Chondrocyte (in vitro differentiated cells): ENCODE results near the gene ADAP2. TPM values are rescaled to one million over a fixed set of nuclear protein-coding genes. Genes with fewer than 3 reads are reported as not detected.
"Not testable (repeated sequence)": the region's sequence is repeated elsewhere in the genome, so short reads cannot be mapped to it uniquely, and the experiment has no call there.

Experiments
- DNase-seq: peaks from one replicate; pipeline ENCODE4 v3.0.0; 2021; ENCODE audit warnings: mixed read lengths, low spot score
- H3K27ac Mint-ChIP-seq: one replicate; pipeline ENCODE4 v1.8.0; 2021; ENCODE audit warnings: mild to moderate bottlenecking, moderate library complexity, mixed read lengths; ENCODE audit not compliant: unreplicated experiment
- H3K27me3 Mint-ChIP-seq: 2 replicates; pipeline ENCODE4 v1.8.0; 2021; ENCODE audit warnings: low read depth, mixed read lengths
- H3K36me3 Mint-ChIP-seq: 2 replicates; pipeline ENCODE4 v1.8.0; 2021; ENCODE audit warnings: low read depth, mixed read lengths
- H3K4me1 Mint-ChIP-seq: 2 replicates; pipeline ENCODE4 v1.8.0; 2021; ENCODE audit warnings: low read depth, mild to moderate bottlenecking, mixed read lengths
- H3K4me3 Mint-ChIP-seq: one replicate; pipeline ENCODE4 v1.8.0; 2021; ENCODE audit warnings: mild to moderate bottlenecking, moderate library complexity, mixed read lengths; ENCODE audit not compliant: unreplicated experiment
- H3K9me3 Mint-ChIP-seq: 2 replicates; pipeline ENCODE4 v1.8.0; 2021; ENCODE audit warnings: low read depth, mixed read lengths
- CTCF ChIP-seq: fragments of 200-600 bp; sonication (generic); IDR thresholded peaks from 2 replicates; pipeline ENCODE4 v1.5.0; 2021; ENCODE audit warnings: antibody characterized with exemption, mild to moderate bottlenecking, moderate library complexity
- total RNA-seq: library from RNA; stranded (reverse); gene quantifications from 3 replicates; pipeline ENCODE4 v1.2.1, GENCODE V29; 2021

Gene ADAP2
- total RNA-seq, 1 donor from 2014 or later, result 0.32 TPM

- TF ChIP-seq CTCF, result no peak
- Mint-ChIP-seq H3K4me3 (peak overlapping the region; percentile 96), H3K9me3 (peaks cover 4% of the 10 kb centered on the region), H3K36me3 (peaks cover 3% of the 10 kb centered on the region), H3K27ac (peak overlapping the region; percentile 99), H3K27me3 (no peaks in the 10 kb centered on the region), H3K4me1 (peaks cover 26% of the 10 kb centered on the region)
- no peak for DNase-seq
These were observed 48.5 kb downstream of the ADAP2 start for GRCh38 chr17:30969989-30970830.

GRCh38 chr17:30970831-30971567 lies 49.3 kb downstream of the ADAP2 start, which contains the start of gene RNF135:
Gene RNF135 (plus strand): TSS chr17:30971039. CDS start chr17:30971074, 35 bp downstream.
- peaks cover 5% of the 10 kb centered on the region for H3K36me3 Mint-ChIP-seq
- H3K27me3 Mint-ChIP-seq, result no peaks in the 10 kb centered on the region
- no peak for DNase-seq
- H3K9me3 Mint-ChIP-seq, result peaks cover 4% of the 10 kb centered on the region
- TF ChIP-seq CTCF, result peak; percentile 69
- H3K4me1 Mint-ChIP-seq, result peaks cover 26% of the 10 kb centered on the region
- peak within 1 kb of the TSS; percentile 99 for H3K27ac Mint-ChIP-seq
- H3K4me3 Mint-ChIP-seq, result peak within 1 kb of the TSS; percentile 96

DNA sequence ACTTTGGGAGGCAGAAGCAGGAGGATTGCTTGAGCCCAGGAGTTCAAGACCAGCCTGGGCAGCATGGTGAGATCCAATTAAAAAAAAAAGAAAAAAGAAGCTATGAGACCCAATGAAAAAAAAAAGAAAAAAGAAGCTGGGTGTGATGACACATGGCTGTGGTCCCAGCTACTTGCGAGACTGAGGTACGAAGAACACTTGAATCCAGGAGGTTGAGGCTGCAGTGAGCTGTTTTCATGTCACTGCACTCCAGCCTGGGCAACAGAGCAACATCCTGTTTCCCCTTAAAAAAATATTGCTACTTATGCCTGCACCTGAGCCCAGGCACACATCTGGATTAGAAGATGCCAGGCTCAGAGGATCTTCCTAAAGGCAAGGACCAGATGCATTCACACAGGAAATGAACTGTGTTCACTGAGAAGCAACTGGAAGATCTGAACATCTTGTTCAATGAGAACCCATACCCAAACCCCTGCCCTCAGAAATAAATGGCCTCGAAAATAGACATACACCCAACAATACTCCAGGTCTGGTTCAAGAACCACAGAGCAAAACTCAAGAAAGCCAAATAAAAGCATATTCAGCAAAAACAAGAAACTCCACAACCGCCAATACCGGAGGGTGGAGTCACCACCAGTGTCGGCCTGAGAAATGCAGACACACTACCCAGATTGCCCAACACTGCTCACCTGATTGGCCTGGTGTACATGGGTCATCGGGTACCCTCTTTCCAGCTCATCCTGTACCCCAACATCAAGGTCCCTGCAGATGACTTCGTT lies 53.5 kb downstream of the ADAP2 start:
- peaks cover 6% of the 10 kb centered on the region for H3K9me3 Mint-ChIP-seq
- H3K27me3 Mint-ChIP-seq, result no peaks in the 10 kb centered on the region
- TF ChIP-seq CTCF, result no peak
- peaks cover 7% of the 10 kb centered on the region for H3K36me3 Mint-ChIP-seq
- H3K4me3 Mint-ChIP-seq, result no peak overlapping the region
- H3K27ac Mint-ChIP-seq, result no peak overlapping the region
- H3K4me1 Mint-ChIP-seq, result peaks cover 22% of the 10 kb centered on the region
- DNase-seq, result no peak

DNA sequence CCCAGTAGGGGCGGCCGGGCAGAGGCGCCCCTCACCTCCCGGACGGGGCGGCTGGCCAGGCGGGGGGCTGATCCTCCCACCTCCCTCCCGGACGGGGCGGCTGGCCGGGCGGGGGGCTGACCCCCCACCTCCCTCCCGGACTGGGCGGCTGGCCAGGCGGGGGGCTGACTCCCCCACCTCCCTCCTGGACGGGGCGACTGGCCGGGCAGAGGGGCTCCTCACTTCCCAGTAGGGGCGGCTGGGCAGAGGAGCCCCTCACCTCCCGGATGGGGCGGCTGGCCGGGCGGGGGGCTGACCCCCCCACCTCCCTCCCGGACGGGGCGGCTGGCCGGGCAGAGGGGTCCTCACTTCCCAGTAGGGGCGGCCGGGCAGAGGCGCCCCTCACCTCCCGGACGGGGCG lies 58.2 kb downstream of the ADAP2 start:
- H3K9me3 Mint-ChIP-seq, H3K27me3 Mint-ChIP-seq, DNase-seq, H3K36me3 Mint-ChIP-seq, H3K4me1 Mint-ChIP-seq, H3K4me3 Mint-ChIP-seq, H3K27ac Mint-ChIP-seq: not testable (repeated sequence)

DNA sequence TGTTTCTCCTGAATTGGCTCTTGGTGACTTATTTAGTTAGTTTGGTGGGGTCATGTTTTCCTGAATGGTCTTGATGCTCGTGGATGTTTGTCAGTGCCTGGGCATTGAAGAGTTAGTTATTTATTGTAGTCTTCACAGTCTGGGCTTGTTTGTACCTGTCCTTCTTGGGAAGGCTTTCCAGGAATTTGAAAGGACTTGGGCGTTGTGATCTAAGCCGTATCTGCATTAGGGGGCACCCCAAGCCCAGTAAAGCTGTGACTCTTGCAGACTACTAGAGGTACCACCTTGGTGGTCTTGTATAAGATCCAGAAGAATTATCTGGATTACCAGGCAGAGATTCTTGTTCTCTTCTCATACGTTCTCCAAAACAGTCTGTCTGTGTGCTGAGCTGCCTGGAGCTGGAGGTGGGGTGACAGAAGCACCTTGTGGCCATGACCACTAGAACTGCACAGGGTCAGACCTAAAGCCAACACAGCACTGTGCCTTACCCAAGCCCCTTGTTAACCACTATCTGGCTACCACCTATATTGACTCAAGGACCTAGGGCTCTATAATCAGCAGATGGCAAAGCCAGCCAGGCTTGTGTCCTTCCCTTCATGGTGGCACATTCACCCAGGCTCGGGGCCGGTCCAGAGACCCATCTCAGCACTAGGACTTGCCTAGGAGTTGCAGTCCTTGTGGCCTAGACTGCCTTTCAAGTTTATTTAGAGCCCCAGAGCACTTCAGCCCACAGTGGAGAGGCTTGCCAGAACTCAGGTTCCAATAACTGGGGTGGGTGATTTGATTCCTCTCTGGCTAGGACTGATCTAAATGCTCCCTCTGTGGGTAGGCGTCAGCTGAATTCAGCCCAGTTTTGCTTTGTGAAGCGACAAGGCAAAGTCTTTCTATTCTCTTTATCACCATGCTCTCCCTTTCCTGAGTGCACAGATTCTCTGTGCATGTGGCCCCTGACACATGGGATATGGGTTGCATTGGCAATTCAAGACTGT lies 60.1 kb downstream of the ADAP2 start:
- Mint-ChIP-seq H3K9me3 (no peaks in the 10 kb centered on the region), H3K27me3 (no peaks in the 10 kb centered on the region), H3K4me1 (no peaks in the 10 kb centered on the region), H3K4me3 (no peak overlapping the region), H3K36me3 (peaks cover 12% of the 10 kb centered on the region), H3K27ac (no peak overlapping the region)
- no peak for TF ChIP-seq CTCF
- no peak for DNase-seq
